ENCODE results near the gene ATP12A.
A peak's percentile ranks its signal among the peaks of the same experiment; 100 is the strongest.

ATP12A gene

DNA sequence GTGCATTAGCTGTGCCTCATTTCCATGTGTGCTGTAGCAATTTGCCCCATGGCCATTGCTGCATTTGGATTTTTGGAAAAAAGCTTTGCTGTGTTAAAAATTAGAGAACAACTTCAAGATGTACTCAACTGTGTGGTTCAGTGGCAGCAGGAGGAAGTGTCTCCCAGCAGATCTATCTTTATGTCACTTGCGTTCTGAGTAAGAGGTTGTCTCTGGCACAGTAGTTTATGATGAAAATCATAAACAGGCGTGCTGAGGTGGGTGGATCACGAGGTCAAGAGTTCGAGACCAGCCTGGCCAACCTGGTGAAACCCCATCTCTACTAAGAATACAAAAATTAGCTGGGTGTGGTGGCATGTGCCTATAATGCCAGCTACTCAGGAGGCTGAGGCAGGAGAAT is 54.7 kb downstream of the ATP12A start:
- H3K4me2 ChIP-seq (ENCODE audit: low read depth, low read length, poor library complexity, severe bottlenecking) = no peak overlapping the region
- no peaks in the 10 kb centered on the region for H4K20me1 ChIP-seq (ENCODE audit: insufficient read depth, low read length, poor library complexity, severe bottlenecking)
- no peaks in the 10 kb centered on the region for H3K79me2 ChIP-seq (ENCODE audit: insufficient read depth, low read length)
- no peaks in the 10 kb centered on the region for H3K36me3 ChIP-seq (ENCODE audit: insufficient read depth, low read length)
- H3K9ac ChIP-seq (ENCODE audit: low read depth, low read length, poor library complexity, severe bottlenecking) = no peak overlapping the region
- H3K4me1 ChIP-seq (ENCODE audit: insufficient read depth, low read length, poor library complexity, severe bottlenecking) = peaks cover 4% of the 10 kb centered on the region
- H3F3A ChIP-seq (ENCODE audit: low read depth) = no peaks in the 10 kb centered on the region; the same call in 1 of the 2 replicates
- no peaks in the 10 kb centered on the region for H3K9me3 ChIP-seq (ENCODE audit: insufficient read depth, low read depth, low read length)
- H3K27me3 ChIP-seq (ENCODE audit: insufficient read depth, low read length, poor library complexity, severe bottlenecking) = no peaks in the 10 kb centered on the region
- H2AFZ ChIP-seq (ENCODE audit: low read length) = no peak overlapping the region
- no peak overlapping the region for H3K4me3 ChIP-seq (ENCODE audit: low read length, poor library complexity, severe bottlenecking)
- H3K9me2 ChIP-seq (replicated peaks; ENCODE audit: low read depth, low read length) = no peaks in the 10 kb centered on the region
- TF ChIP-seq EZH2phosphoT487 (IDR thresholded peaks at IDR 0.05; ENCODE audit: borderline replicate concordance) = no peak
- TF ChIP-seq, protein P1, sequence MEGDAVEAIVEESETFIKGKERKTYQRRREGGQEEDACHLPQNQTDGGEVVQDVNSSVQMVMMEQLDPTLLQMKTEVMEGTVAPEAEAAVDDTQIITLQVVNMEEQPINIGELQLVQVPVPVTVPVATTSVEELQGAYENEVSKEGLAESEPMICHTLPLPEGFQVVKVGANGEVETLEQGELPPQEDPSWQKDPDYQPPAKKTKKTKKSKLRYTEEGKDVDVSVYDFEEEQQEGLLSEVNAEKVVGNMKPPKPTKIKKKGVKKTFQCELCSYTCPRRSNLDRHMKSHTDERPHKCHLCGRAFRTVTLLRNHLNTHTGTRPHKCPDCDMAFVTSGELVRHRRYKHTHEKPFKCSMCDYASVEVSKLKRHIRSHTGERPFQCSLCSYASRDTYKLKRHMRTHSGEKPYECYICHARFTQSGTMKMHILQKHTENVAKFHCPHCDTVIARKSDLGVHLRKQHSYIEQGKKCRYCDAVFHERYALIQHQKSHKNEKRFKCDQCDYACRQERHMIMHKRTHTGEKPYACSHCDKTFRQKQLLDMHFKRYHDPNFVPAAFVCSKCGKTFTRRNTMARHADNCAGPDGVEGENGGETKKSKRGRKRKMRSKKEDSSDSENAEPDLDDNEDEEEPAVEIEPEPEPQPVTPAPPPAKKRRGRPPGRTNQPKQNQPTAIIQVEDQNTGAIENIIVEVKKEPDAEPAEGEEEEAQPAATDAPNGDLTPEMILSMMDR (conservative IDR thresholded peaks at IDR 0.05; ENCODE audit: low read length) = no peak

DNA sequence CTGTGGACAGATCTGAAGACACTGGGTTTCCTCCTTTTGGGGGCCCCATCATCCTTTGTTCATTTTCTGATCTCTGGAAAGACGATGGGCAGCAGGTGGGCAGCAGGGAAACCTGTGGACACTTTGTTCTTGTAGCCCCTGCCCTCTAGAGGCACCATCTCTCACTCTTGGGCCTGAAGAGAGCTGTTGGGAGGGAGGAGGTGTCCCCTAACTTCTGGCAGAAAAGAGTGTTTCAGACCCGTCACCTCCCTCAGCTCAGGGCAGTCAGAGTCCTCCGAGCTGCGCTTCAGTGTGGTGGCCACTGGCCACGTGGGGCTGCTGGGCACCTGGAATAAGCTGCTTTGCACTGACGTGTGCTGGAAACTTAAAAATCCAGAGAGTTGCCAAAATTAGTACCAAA is 56.8 kb downstream of the ATP12A start:
- Histone ChIP-seq H3K4me1 (ENCODE audit: insufficient read depth, low read length, poor library complexity, severe bottlenecking) (peaks cover 17% of the 10 kb centered on the region), H3K27me3 (ENCODE audit: insufficient read depth, low read length, poor library complexity, severe bottlenecking) (no peaks in the 10 kb centered on the region), H3F3A (ENCODE audit: low read depth) (no peaks in the 10 kb centered on the region; the same call in 1 of the 2 replicates), H3K36me3 (ENCODE audit: insufficient read depth, low read length) (no peaks in the 10 kb centered on the region), H4K20me1 (ENCODE audit: insufficient read depth, low read length, poor library complexity, severe bottlenecking) (no peaks in the 10 kb centered on the region), H3K9me2 (replicated peaks; ENCODE audit: low read depth, low read length) (no peaks in the 10 kb centered on the region), H3K4me2 (ENCODE audit: low read depth, low read length, poor library complexity, severe bottlenecking) (no peak overlapping the region), H3K9me3 (ENCODE audit: insufficient read depth, low read depth, low read length) (no peaks in the 10 kb centered on the region), H2AFZ (ENCODE audit: low read length) (no peak overlapping the region), H3K4me3 (ENCODE audit: low read length, poor library complexity, severe bottlenecking) (no peak overlapping the region), H3K79me2 (ENCODE audit: insufficient read depth, low read length) (no peaks in the 10 kb centered on the region), H3K9ac (ENCODE audit: low read depth, low read length, poor library complexity, severe bottlenecking) (no peak overlapping the region)
- no peak for TF ChIP-seq EZH2phosphoT487 (IDR thresholded peaks at IDR 0.05; ENCODE audit: borderline replicate concordance)
- TF ChIP-seq, protein P1 (conservative IDR thresholded peaks at IDR 0.05; ENCODE audit: low read length) = peak; percentile 36

DNA sequence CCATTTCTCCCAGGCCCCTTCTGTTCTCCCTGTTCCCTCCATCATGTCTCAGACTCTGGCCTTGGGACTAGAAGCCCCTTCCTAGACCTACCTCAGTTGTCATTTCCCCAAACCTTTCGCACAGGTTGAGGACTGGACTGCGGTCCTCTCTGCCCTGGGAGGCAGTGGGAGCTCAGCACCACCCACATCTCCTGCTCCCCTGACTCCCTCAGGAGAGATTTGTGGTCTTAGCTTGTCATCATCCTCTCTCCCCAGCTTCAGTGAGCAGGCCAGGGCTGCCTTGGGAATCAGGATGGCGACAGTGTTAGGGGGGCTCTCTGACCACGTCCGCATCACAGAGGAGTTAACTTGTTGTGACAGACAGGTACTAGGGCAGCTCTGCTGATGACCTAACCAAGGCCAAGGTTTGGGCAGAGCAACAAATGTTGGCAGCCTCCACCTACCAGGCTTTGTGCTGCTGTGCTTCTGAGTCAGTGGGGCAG is 58.2 kb downstream of the ATP12A start:
- Histone ChIP-seq H3K9me2 (replicated peaks; ENCODE audit: low read depth, low read length) (no peaks in the 10 kb centered on the region), H3K9me3 (ENCODE audit: insufficient read depth, low read depth, low read length) (no peaks in the 10 kb centered on the region), H3K4me3 (ENCODE audit: low read length, poor library complexity, severe bottlenecking) (no peak overlapping the region), H3K4me2 (ENCODE audit: low read depth, low read length, poor library complexity, severe bottlenecking) (no peak overlapping the region), H3K36me3 (ENCODE audit: insufficient read depth, low read length) (no peaks in the 10 kb centered on the region), H3F3A (ENCODE audit: low read depth) (no peaks in the 10 kb centered on the region; the same call in 1 of the 2 replicates), H3K79me2 (ENCODE audit: insufficient read depth, low read length) (no peaks in the 10 kb centered on the region), H3K9ac (ENCODE audit: low read depth, low read length, poor library complexity, severe bottlenecking) (no peak overlapping the region), H4K20me1 (ENCODE audit: insufficient read depth, low read length, poor library complexity, severe bottlenecking) (no peaks in the 10 kb centered on the region), H3K27me3 (ENCODE audit: insufficient read depth, low read length, poor library complexity, severe bottlenecking) (no peaks in the 10 kb centered on the region), H3K4me1 (ENCODE audit: insufficient read depth, low read length, poor library complexity, severe bottlenecking) (peaks cover 30% of the 10 kb centered on the region), H2AFZ (ENCODE audit: low read length) (no peak overlapping the region)
- no peak for TF ChIP-seq EZH2phosphoT487 (IDR thresholded peaks at IDR 0.05; ENCODE audit: borderline replicate concordance)
- TF ChIP-seq, protein P1 (conservative IDR thresholded peaks at IDR 0.05; ENCODE audit: low read length) = no peak
